K562 (cell line): ENCODE measurements around the gene MFAP1. TPM values are rescaled to one million over a fixed set of nuclear protein-coding genes. Genes with fewer than 3 reads are reported as not detected.
A peak's percentile ranks its signal among the peaks of the same experiment; 100 is the strongest.

Experiments used
- CBX1 ChIP-seq: sonication (generic); IDR thresholded peaks from 2 replicates; pipeline ENCODE4 v1.6.1; 2016; ENCODE audit warnings: antibody characterized with exemption, low read depth, mild to moderate bottlenecking
- DPF2 ChIP-seq: fragments of 450-650 bp; IDR thresholded peaks from 2 replicates; pipeline ENCODE4 v1.6.1; 2016
- E4F1 ChIP-seq: fragments of 250-450 bp; sonication (Bioruptor Pico); IDR thresholded peaks from 2 replicates; pipeline ENCODE4 v1.5.0; 2021; ENCODE audit warnings: mild to moderate bottlenecking, borderline replicate concordance
- GATA2 ChIP-seq: sonication (generic); formaldehyde crosslinking; IDR thresholded peaks from 2 replicates; pipeline ENCODE4 v1.4.0; 2020; ENCODE audit warnings: mild to moderate bottlenecking, missing genetic modification reagents
- HDAC3 ChIP-seq: fragments of 450-650 bp; IDR thresholded peaks from 2 replicates; pipeline ENCODE4 v1.6.1; 2018; ENCODE audit warnings: borderline replicate concordance, mild to moderate bottlenecking, moderate library complexity; ENCODE audit not compliant: partially characterized antibody
- HMG20A ChIP-seq: fragments of 450-650 bp; formaldehyde crosslinking; conservative IDR thresholded peaks from 2 replicates; pipeline ENCODE4 v1.4.0; 2020; ENCODE audit warnings: mild to moderate bottlenecking, mixed read lengths
- KLF13 ChIP-seq: fragments of 450-650 bp; IDR thresholded peaks from 2 replicates; pipeline ENCODE4 v1.6.1; 2016; ENCODE audit warnings: missing genetic modification characterization, low read depth, mild to moderate bottlenecking, missing compliant biosample characterization, moderate library complexity, borderline replicate concordance
- NCOR1 ChIP-seq: fragments of 450-650 bp; IDR thresholded peaks from 2 replicates; pipeline ENCODE4 v1.6.1; 2016; ENCODE audit warnings: mild to moderate bottlenecking, moderate library complexity
- PML ChIP-seq: IDR thresholded peaks from 2 replicates; pipeline ENCODE4 v1.6.1; 2012; ENCODE audit warnings: low read length, inconsistent platforms
- PRPF4 ChIP-seq: fragments of 200-400 bp; formaldehyde crosslinking; IDR thresholded peaks from one replicate; pipeline ENCODE4 v1.6.1; 2017; ENCODE audit warnings: low read length, low read depth, mild to moderate bottlenecking; ENCODE audit not compliant: insufficient read depth, poor library complexity, severe bottlenecking
- PURB ChIP-seq: sonication (generic); formaldehyde crosslinking; IDR thresholded peaks from 2 replicates; pipeline ENCODE4 v1.9.0; 2021; ENCODE audit warnings: low read depth, mild to moderate bottlenecking, missing genetic modification reagents
- RBM25 ChIP-seq: fragments of 200-400 bp; formaldehyde crosslinking; IDR thresholded peaks from 2 replicates; pipeline ENCODE4 v1.6.1; 2018; ENCODE audit warnings: low read length, low read depth, moderate library complexity; ENCODE audit not compliant: severe bottlenecking
- SREBF1 ChIP-seq: fragments of 150-350 bp; IDR thresholded peaks from 2 replicates; pipeline ENCODE4 v1.6.1; 2014; ENCODE audit warnings: antibody characterized with exemption, low read depth, low read length, borderline replicate concordance
- SUPT5H ChIP-seq: fragments of 450-650 bp; IDR thresholded peaks from 2 replicates; pipeline ENCODE4 v1.6.1; 2016
- TBP ChIP-seq: optimal IDR thresholded peaks from 2 replicates; pipeline ENCODE3; 2011; ENCODE audit warnings: low read depth, low read length, improper control_type of control experiment
- YY1 ChIP-seq, 3 experiments: IDR thresholded peaks; 2 replicates each; pipeline ENCODE4 v1.6.1; 2011; ENCODE audit warnings: low read length in 2 of 3, mild to moderate bottlenecking in 2 of 3, moderate library complexity in 2 of 3, borderline replicate concordance in 1 of 3, control low read depth in 1 of 3, low read depth in 1 of 3; ENCODE audit not compliant: insufficient read depth in 3 of 3, insufficient replicate concordance in 2 of 3, control insufficient read depth in 1 of 3, insufficient read length in 1 of 3; ENCODE audit errors: extremely low read depth in 1 of 3
- ZFX ChIP-seq: sonication (generic); formaldehyde crosslinking; IDR thresholded peaks from 2 replicates; pipeline ENCODE4 v1.8.0; 2022; ENCODE audit warnings: mild to moderate bottlenecking, missing genetic modification reagents, moderate library complexity
- ZNF175 ChIP-seq: fragments of 200-800 bp; sonication (Bioruptor generic); IDR thresholded peaks from 2 replicates; pipeline ENCODE4 v1.6.1; 2016; ENCODE audit warnings: low read depth, mild to moderate bottlenecking, missing genetic modification characterization, missing compliant biosample characterization
- ZNF212 ChIP-seq: fragments of 450-650 bp; formaldehyde crosslinking; IDR thresholded peaks from 2 replicates; pipeline ENCODE4 v1.4.0; 2020; ENCODE audit warnings: mild to moderate bottlenecking
- ZNF217 ChIP-seq: sonication (generic); formaldehyde crosslinking; IDR thresholded peaks from 2 replicates; pipeline ENCODE4 v1.8.0; 2022; ENCODE audit warnings: mild to moderate bottlenecking, missing genetic modification reagents
- ZNF280B ChIP-seq: fragments of 250-450 bp; sonication (Bioruptor Pico); IDR thresholded peaks from 2 replicates; pipeline ENCODE4 v1.5.1; 2021; ENCODE audit warnings: mild to moderate bottlenecking
- ZNF668 ChIP-seq: fragments of 250-450 bp; sonication (Bioruptor Pico); IDR thresholded peaks from 2 replicates; pipeline ENCODE4 v1.8.0; 2022; ENCODE audit warnings: mild to moderate bottlenecking, inconsistent platforms
- polyA plus RNA-seq, 8 experiments: library from polyadenylated mRNA; depleted of rRNA in 4 of 8; stranded (reverse) in 5 of 8; unstranded in 3 of 8; fragments of >200 nt; fragmentation: Nextera tagmentation in 2 of 8; fragmentation: Illumina TruSeq in 1 of 8; extraction: Ambion mirVana in 2 of 8; extraction: Trizol in 1 of 8; gene quantifications; 2 replicates each; pipeline versions ENCODE4 v1.2.1 to v1.2.3, GENCODE V29; 2011 to 2014; ENCODE audit warnings: inconsistent platforms in 1 of 8, missing spikeins in 1 of 8
- total RNA-seq, 7 experiments: library from RNA; depleted of rRNA in 6 of 7; stranded (reverse); fragments of >200 nt in 6 of 7; fragmentation: Illumina TruSeq in 2 of 7; extraction: Trizol in 2 of 7; gene quantifications; 2 replicates each; pipeline versions ENCODE4 v1.2.1 to v1.2.3, GENCODE V29; 2011 to 2021; ENCODE audit warnings: low replicate concordance in 1 of 7
- TF ChIP-seq, protein P1 (sequence below): fragments of 250-450 bp; sonication (Bioruptor Pico); IDR thresholded peaks from 2 replicates; pipeline ENCODE4 v1.5.0; 2020; ENCODE audit warnings: mild to moderate bottlenecking

Gene MFAP1
- total and polyA plus RNA-seq, 9 of the 15 experiments (the other 6 are each of a cell fraction or from before 2014, with no cell fraction given), result 34.9 to 64.1 (median 48.2) TPM

DNA sequence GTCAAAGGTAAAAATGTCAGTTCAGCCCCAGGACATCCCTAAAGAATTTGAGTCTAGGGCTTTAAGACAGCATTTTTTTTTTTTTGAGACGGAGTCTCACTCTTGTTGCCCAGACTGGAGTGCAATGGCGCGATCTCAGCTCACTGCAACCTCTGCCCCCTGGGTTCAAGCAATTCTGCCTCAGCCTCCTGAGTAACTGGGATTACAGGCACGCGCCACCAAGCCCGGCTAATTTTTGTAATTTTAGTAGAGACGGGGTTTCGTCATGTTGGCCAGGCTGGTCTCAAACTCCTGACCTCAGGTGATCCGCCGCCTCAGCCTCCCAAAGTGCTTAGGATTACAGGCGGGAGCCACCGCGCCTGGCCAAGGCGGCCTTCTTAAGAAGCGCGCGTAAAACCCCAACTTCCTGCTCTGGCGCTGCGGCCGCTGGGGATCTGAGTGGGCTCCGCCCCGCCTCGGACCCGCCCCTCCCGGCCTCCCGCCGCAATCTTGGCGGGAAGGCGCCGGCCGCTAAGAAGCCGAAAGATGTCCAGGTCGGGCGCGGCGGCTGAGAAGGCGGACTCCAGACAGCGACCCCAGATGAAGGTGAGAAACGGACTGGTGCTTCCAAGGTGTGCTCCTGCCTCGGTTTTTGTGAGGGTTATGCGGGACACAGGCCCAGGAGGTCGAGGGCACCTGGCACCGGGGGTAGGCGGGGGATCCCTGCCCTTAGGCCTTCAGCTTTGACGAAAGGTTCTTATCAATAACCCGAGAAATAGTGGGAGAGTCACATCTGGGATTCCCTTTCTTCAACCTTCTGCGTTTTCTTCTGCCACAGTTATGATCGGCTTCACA lies 2.2 kb upstream of the MFAP1 start, which contains the start of gene WDR76 (continued):
- TF ChIP-seq PRPF4 (no peak), ZNF280B (CRISPR knock-in tag) (no peak), DPF2 (peak; percentile 60), E4F1 (CRISPR knock-in tag) (no peak), ZFX (CRISPR knock-in tag) (peak; percentile 67), GATA2 (CRISPR knock-in tag) (no peak), ZNF217 (no peak), SREBF1 (no peak), RBM25 (no peak), CBX1 (peak; percentile 76), SUPT5H (peak; percentile 82), KLF13 (tag) (no peak), NCOR1 (no peak), YY1 (IDR thresholded peaks at IDR 0.05; ENCODE audit: borderline replicate concordance in 1 of 3, control insufficient read depth in 1 of 3, extremely low read depth in 1 of 3, insufficient read depth in 3 of 3, insufficient read length in 1 of 3, insufficient replicate concordance in 2 of 3, low read depth in 1 of 3, low read length in 2 of 3) (peak in 2 of 3 experiments; percentile 57 to 74), PURB (CRISPR knock-in tag) (no peak), TBP (peak; percentile 86), PML (no peak; the same call in 1 of the 2 replicates), HMG20A (no peak), ZNF175 (CRISPR knock-in tag) (peak; percentile 72), ZNF668 (CRISPR knock-in tag) (peak; percentile 51; the same call in 1 of the 2 replicates), HDAC3 (peak; percentile 27), ZNF212 (CRISPR knock-in tag) (no peak)
- TF ChIP-seq, protein P1, sequence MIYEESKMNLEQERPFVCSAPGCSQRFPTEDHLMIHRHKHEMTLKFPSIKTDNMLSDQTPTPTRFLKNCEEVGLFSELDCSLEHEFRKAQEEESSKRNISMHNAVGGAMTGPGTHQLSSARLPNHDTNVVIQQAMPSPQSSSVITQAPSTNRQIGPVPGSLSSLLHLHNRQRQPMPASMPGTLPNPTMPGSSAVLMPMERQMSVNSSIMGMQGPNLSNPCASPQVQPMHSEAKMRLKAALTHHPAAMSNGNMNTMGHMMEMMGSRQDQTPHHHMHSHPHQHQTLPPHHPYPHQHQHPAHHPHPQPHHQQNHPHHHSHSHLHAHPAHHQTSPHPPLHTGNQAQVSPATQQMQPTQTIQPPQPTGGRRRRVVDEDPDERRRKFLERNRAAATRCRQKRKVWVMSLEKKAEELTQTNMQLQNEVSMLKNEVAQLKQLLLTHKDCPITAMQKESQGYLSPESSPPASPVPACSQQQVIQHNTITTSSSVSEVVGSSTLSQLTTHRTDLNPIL (CRISPR knock-in tag), result no peak
